ENCODE measurements around the gene NOD2. TPM values are rescaled to one million over a fixed set of nuclear protein-coding genes. Genes with fewer than 3 reads are reported as not detected.

NOD2 gene
- total and polyA plus RNA-seq, 8 donors = 0.79 to 15.2 (median 1.7) TPM

GRCh38 chr16:50646345-50646744 lies 47.1 kb upstream of the NOD2 start:
- DNase-seq (no peak), ATAC-seq (no peak)
- intact Hi-C loops (cut with DNase I) = no loop called here
- Histone ChIP-seq H3K27ac (no peak overlapping the region), H3K36me3 (no peaks in the 10 kb centered on the region), H3K4me1 (no peaks in the 10 kb centered on the region), H3K9me3 (no peaks in the 10 kb centered on the region), H3K27me3 (peaks cover 0 to 1% of the 10 kb centered on the region in 2 donors), H3K4me3 (no peak overlapping the region)
- no peak for TF ChIP-seq CTCF (IDR thresholded peaks at IDR 0.05)

- H3K27me3 ChIP-seq = no peaks in the 10 kb centered on the region
- DNase-seq (no peak), ATAC-seq (no peak)
- TF ChIP-seq CTCF (IDR thresholded peaks at IDR 0.05) = no peak
- H3K4me1 ChIP-seq = no peaks in the 10 kb centered on the region
- H3K27ac ChIP-seq = no peak overlapping the region
- no peaks in the 10 kb centered on the region for H3K36me3 ChIP-seq
- no peaks in the 10 kb centered on the region for H3K9me3 ChIP-seq
- intact Hi-C loops (cut with DNase I) = no loop called here
- no peak overlapping the region for H3K4me3 ChIP-seq
Measured at GRCh38 chr16:50651835-50652438, 41.5 kb upstream of the NOD2 start.

- H3K4me3 ChIP-seq = no peak overlapping the region
- DNase-seq (no peak), ATAC-seq (no peak)
- no peaks in the 10 kb centered on the region for H3K9me3 ChIP-seq
- intact Hi-C loops (cut with DNase I) = no loop called here
- no peak for TF ChIP-seq CTCF (IDR thresholded peaks at IDR 0.05)
- H3K27ac ChIP-seq = no peak overlapping the region
- no peaks in the 10 kb centered on the region for H3K36me3 ChIP-seq
- no peaks in the 10 kb centered on the region for H3K4me1 ChIP-seq
- H3K27me3 ChIP-seq = no peaks in the 10 kb centered on the region
Measured at GRCh38 chr16:50652836-50653425, 40.5 kb upstream of the NOD2 start.

- H3K9me3 ChIP-seq = no peaks in the 10 kb centered on the region
- H3K4me1 ChIP-seq = no peaks in the 10 kb centered on the region
- no peak overlapping the region for H3K27ac ChIP-seq
- ATAC-seq (no peak), DNase-seq (no peak)
- H3K36me3 ChIP-seq = no peaks in the 10 kb centered on the region
- no peaks in the 10 kb centered on the region for H3K27me3 ChIP-seq
- no peak overlapping the region for H3K4me3 ChIP-seq
- TF ChIP-seq CTCF (IDR thresholded peaks at IDR 0.05) = no peak
- intact Hi-C loops (cut with DNase I) = no loop called here
Measured at GRCh38 chr16:50653633-50654519, 39.5 kb upstream of the NOD2 start.

GRCh38 chr16:50655558-50656055 lies 37.8 kb upstream of the NOD2 start:
- intact Hi-C loops (cut with DNase I) = no loop called here
- Histone ChIP-seq H3K9me3 (no peaks in the 10 kb centered on the region), H3K4me3 (no peak overlapping the region), H3K4me1 (no peaks in the 10 kb centered on the region), H3K27me3 (no peaks in the 10 kb centered on the region), H3K27ac (no peak overlapping the region), H3K36me3 (no peaks in the 10 kb centered on the region)
- ATAC-seq (no peak), DNase-seq (no peak)
- TF ChIP-seq CTCF (IDR thresholded peaks at IDR 0.05) = no peak

Data from left lung (tissue), 10 donors.